GM18873 (cell line): ENCODE results near the gene SERPINB6.

Experiments
- ATAC-seq: cut with Tn5 transposase; IDR thresholded peaks from one replicate; pipeline ENCODE4 v1.9.1; 2021; ENCODE audit warnings: mild to moderate bottlenecking, moderate library complexity, moderate number of reproducible peaks; ENCODE audit not compliant: unreplicated experiment, low FRiP score

SERPINB6 gene

GRCh38 chr6:2961506-2961905 lies 9.9 kb downstream of the SERPINB6 start:
- ATAC-seq: no peak

- ATAC-seq: no peak
These were observed 10.4 kb downstream of the SERPINB6 start for GRCh38 chr6:2960935-2961334.

- no peak for ATAC-seq
These were observed 11.3 kb downstream of the SERPINB6 start for GRCh38 chr6:2959909-2960719.

GRCh38 chr6:2958776-2959175 lies 12.6 kb downstream of the SERPINB6 start:
- ATAC-seq: no peak

- no peak for ATAC-seq
These were observed 13.0 kb downstream of the SERPINB6 start for GRCh38 chr6:2958331-2958711.

- ATAC-seq: no peak
These were observed 13.6 kb downstream of the SERPINB6 start for GRCh38 chr6:2957696-2958330.

- no peak for ATAC-seq
These were observed 14.3 kb downstream of the SERPINB6 start for GRCh38 chr6:2956930-2957685.

- no peak for ATAC-seq
These were observed 18.3 kb downstream of the SERPINB6 start for GRCh38 chr6:2953098-2953497.

GRCh38 chr6:2952557-2953095 lies 18.7 kb downstream of the SERPINB6 start:
- ATAC-seq: no peak

GRCh38 chr6:2951728-2952127 lies 19.6 kb downstream of the SERPINB6 start:
- ATAC-seq: no peak

- ATAC-seq: no peak
These were observed 20.7 kb downstream of the SERPINB6 start for GRCh38 chr6:2950713-2951112.

GRCh38 chr6:2949536-2950083 lies 21.8 kb downstream of the SERPINB6 start:
- no peak for ATAC-seq

GRCh38 chr6:2949121-2949520 lies 22.2 kb downstream of the SERPINB6 start:
- no peak for ATAC-seq

- ATAC-seq: no peak
These were observed 22.9 kb downstream of the SERPINB6 start for GRCh38 chr6:2948228-2949025.

- ATAC-seq: no peak
These were observed 23.9 kb downstream of the SERPINB6 start for GRCh38 chr6:2947445-2947844.

GRCh38 chr6:2945153-2945452 lies 26.3 kb downstream of the SERPINB6 start:
- no peak for ATAC-seq

- no peak for ATAC-seq
These were observed 26.8 kb downstream of the SERPINB6 start for GRCh38 chr6:2944405-2945152.

- ATAC-seq: no peak
These were observed 27.8 kb downstream of the SERPINB6 start for GRCh38 chr6:2943564-2943955.

GRCh38 chr6:2942914-2943563 lies 28.3 kb downstream of the SERPINB6 start:
- ATAC-seq: no peak
